Small intestine (tissue), 7 donors: Measurements from ENCODE around the gene PGBD4. TPM values are rescaled to one million over a fixed set of nuclear protein-coding genes. Genes with fewer than 3 reads are reported as not detected.

Experiments
- DNase-seq, 2 donors: peaks; one replicate each; pipeline versions ENCODE4 v3.0.0 to v3.0.0-alpha.2; 2013
- FAIRE-seq: peaks from 2 replicates; lab custom pipeline; 2012; peaks lifted over from hg19 to GRCh38; lab: Jason Lieb, UNC
- H3K27ac ChIP-seq, 3 donors: one replicate each; pipeline ENCODE4 v1.5.1; 2013; ENCODE audit warnings: low read length in 2 of 3, mild to moderate bottlenecking in 2 of 3, control low read depth in 1 of 3, inconsistent platforms in 1 of 3, low read depth in 1 of 3, moderate library complexity in 1 of 3
- H3K27me3 ChIP-seq, 3 donors: one replicate each; pipeline ENCODE4 v1.6.1; 2013; ENCODE audit warnings: low read length in 3 of 3, inconsistent platforms in 1 of 3; ENCODE audit not compliant: control insufficient read depth in 3 of 3, insufficient read depth in 3 of 3
- H3K36me3 ChIP-seq, 3 donors: one replicate each; pipeline ENCODE4 v1.6.1; 2013; ENCODE audit warnings: low read length in 3 of 3, inconsistent platforms in 1 of 3, low read depth in 1 of 3, mild to moderate bottlenecking in 1 of 3, moderate library complexity in 1 of 3; ENCODE audit not compliant: control insufficient read depth in 3 of 3, insufficient read depth in 2 of 3
- H3K4me1 ChIP-seq, 3 donors: one replicate each; pipeline ENCODE4 v1.6.1; 2013; ENCODE audit warnings: low read length in 2 of 3, inconsistent platforms in 1 of 3, low read depth in 1 of 3, mild to moderate bottlenecking in 1 of 3, moderate library complexity in 1 of 3; ENCODE audit not compliant: control insufficient read depth in 3 of 3, insufficient read depth in 2 of 3
- H3K4me3 ChIP-seq, 3 donors: one replicate each; pipeline ENCODE4 v1.5.1; 2013; ENCODE audit warnings: low read length in 3 of 3, control low read depth in 1 of 3, inconsistent platforms in 1 of 3, low read depth in 1 of 3, mild to moderate bottlenecking in 1 of 3, moderate library complexity in 1 of 3
- H3K9me3 ChIP-seq, 2 donors: one replicate each; pipeline ENCODE4 v1.6.1; 2013; ENCODE audit warnings: low read depth in 1 of 2, low read length in 1 of 2; ENCODE audit not compliant: control insufficient read depth in 2 of 2, insufficient read depth in 1 of 2
- WGBS, 3 donors: extraction: QIAGEN DNeasy Blood & Tissue Kit; methylation state at CpG; one replicate each; pipeline ENCODE4 v1.1.7; 2013; 5-methylcytosine and 5-hydroxymethylcytosine counted together
- polyA plus RNA-seq, 4 donors: library from polyadenylated mRNA; stranded (reverse) in 3 of 4; unstranded in 1 of 4; fragments of 200-250 nt in 3 of 4; fragments of 120-200 nt in 1 of 4; gene quantifications; one replicate each; pipeline versions ENCODE4 v1.2.1 to v1.2.3, GENCODE V29; 2013
- donor health status: healthy with polysubstance abuse.
- donor health status: control.
- donor health status: control.
- donor health status: Bipolar disorder and iron deficiency.
- donor health status: healthy.

Gene PGBD4
- polyA plus RNA-seq, 4 donors: 0.27 to 1.6 (median 0.98) TPM

DNA sequence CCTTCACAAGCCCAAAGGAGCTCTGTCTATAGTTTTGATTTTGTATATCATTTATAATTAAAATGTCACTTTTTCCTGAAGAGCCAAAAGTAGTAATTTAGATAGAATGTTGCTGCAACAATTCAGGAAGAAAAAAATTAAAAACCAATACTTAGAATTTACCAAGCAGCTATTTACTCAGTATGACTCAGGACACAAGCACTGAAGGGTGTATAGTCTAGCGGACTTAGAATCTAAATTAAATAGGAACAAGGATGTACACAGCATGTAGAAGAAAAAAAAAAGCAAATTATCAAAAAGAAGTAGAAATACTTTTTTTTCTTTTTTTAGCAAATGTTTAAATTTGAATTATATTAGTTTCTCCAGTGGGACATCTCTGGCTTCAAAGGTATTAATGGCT lies 31.6 kb downstream of the PGBD4 start:
- H3K4me1 ChIP-seq: no peaks in the 10 kb centered on the region
- H3K9me3 ChIP-seq: no peaks in the 10 kb centered on the region
- FAIRE-seq: no peak
- peaks cover 0 to 6% (median 0%) of the 10 kb centered on the region in 3 donors for H3K36me3 ChIP-seq
- no peak for DNase-seq
- H3K27me3 ChIP-seq: no peaks in the 10 kb centered on the region
- no peak overlapping the region for H3K27ac ChIP-seq
- 92 to 100% (median 100%) methylated on average over 1 of the region's 1 CpG for WGBS, 3 donors
- no peak overlapping the region for H3K4me3 ChIP-seq

GRCh38 chr15:34147371-34148140 lies 45.7 kb downstream of the PGBD4 start:
- Histone ChIP-seq H3K27me3 (no peaks in the 10 kb centered on the region), H3K9me3 (no peaks in the 10 kb centered on the region), H3K27ac (no peak overlapping the region), H3K4me3 (no peak overlapping the region), H3K4me1 (no peaks in the 10 kb centered on the region), H3K36me3 (peaks cover 3 to 36% (median 16%) of the 10 kb centered on the region in 3 donors)
- WGBS, 3 donors: 58 to 74% (median 71%) methylated on average over 6 of the region's 6 CpGs
- FAIRE-seq (no peak), DNase-seq (no peak)

DNA sequence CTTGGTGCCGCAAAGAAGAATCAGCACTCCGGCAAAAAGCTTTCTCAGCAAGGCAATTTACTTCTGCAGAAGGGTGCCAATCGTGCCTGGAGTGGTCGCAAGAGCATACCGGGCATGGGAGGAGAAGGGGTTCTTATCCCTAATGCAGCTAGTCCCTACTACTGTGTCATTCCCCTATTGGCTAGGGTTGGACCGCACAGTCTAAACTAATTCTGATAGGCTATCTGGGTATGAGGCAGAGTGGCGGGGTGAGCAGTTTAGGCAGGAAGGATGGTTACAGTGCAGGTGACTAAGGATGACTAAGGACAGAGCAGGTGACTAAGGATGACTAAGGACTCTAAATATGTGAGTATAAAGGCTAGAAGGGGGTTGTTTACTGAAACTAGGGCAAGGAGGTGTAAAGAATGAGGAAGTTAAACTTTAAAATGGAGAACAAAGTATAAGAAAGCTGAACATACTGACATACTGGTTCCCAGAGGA lies 52.9 kb downstream of the PGBD4 start:
- Histone ChIP-seq H3K4me3 (no peak overlapping the region), H3K4me1 (no peaks in the 10 kb centered on the region), H3K27ac (no peak overlapping the region), H3K9me3 (peaks cover 1 to 25% of the 10 kb centered on the region in 2 donors), H3K36me3 (peaks cover 0 to 29% (median 23%) of the 10 kb centered on the region in 3 donors), H3K27me3 (no peaks in the 10 kb centered on the region)
- FAIRE-seq (no peak), DNase-seq (no peak)
- 88 to 99% (median 95%) methylated on average over 7 of the region's 7 CpGs for WGBS, 3 donors

- H3K27ac ChIP-seq: no peak overlapping the region
- FAIRE-seq (no peak), DNase-seq (no peak)
- 90 to 95% (median 91%) methylated on average over 7 of the region's 7 CpGs for WGBS, 3 donors
- H3K4me1 ChIP-seq: no peaks in the 10 kb centered on the region
- H3K9me3 ChIP-seq: peaks cover 3 to 29% of the 10 kb centered on the region in 2 donors
- H3K4me3 ChIP-seq: no peak overlapping the region
- H3K27me3 ChIP-seq: no peaks in the 10 kb centered on the region
- peaks cover 0 to 28% (median 18%) of the 10 kb centered on the region in 3 donors for H3K36me3 ChIP-seq
These were observed 54.0 kb downstream of the PGBD4 start for GRCh38 chr15:34155859-34156258.

Other genes starting within 250 kb of the PGBD4 start
- under 1 TPM in 1 of 4 donors, not detected in 3; 0.52 TPM for gene CHRM5, start 133.6 kb upstream of the PGBD4 start, polyA plus RNA-seq
- 10 to 100 TPM in 3 of 4 donors, 1 to 10 TPM in 1; 9.1 to 13.4 (median 12.8) TPM for gene AVEN, start 62.9 kb upstream of the PGBD4 start, polyA plus RNA-seq
- gene EMC7, start 221 bp upstream of the PGBD4 start, polyA plus RNA-seq: 10 to 100 TPM; 38.7 to 86.1 (median 46.6) TPM
- gene KATNBL1, start 108.0 kb downstream of the PGBD4 start, polyA plus RNA-seq: 10 to 100 TPM in 3 of 4 donors, 1 to 10 TPM in 1; 8.6 to 40.3 (median 13.8) TPM
- gene EMC4, start 122.9 kb downstream of the PGBD4 start, polyA plus RNA-seq: 100 to 1,000 TPM in 1 of 4 donors, 10 to 100 TPM in 3; 72.1 to 122 (median 81.4) TPM
- gene SLC12A6, start 235.7 kb downstream of the PGBD4 start, polyA plus RNA-seq: 10 to 100 TPM in 1 of 4 donors, 1 to 10 TPM in 3; 3.5 to 26.0 (median 5.8) TPM
- 100 to 1,000 TPM; 165 to 422 (median 337) TPM for gene NOP10, start 241.1 kb downstream of the PGBD4 start, polyA plus RNA-seq
- gene NUTM1, start 241.2 kb downstream of the PGBD4 start, polyA plus RNA-seq: under 1 TPM in 2 of 4 donors, not detected in 2; 0.01 to 0.18 TPM